Measurements from ENCODE around the gene PKD1.
A peak's percentile ranks its signal among the peaks of the same experiment; 100 is the strongest.

PKD1 gene

GRCh38 chr16:2165861-2166260 is 30.2 kb upstream of the PKD1 start:
- Histone ChIP-seq H3K36me3 (ENCODE audit: control insufficient read depth in 2 of 2, insufficient read depth in 1 of 2, low read length in 2 of 2) (peaks cover 0 to 32% of the 10 kb centered on the region in 2 experiments; a peak in 2 of 3 replicates), H3K4me1 (ENCODE audit: control insufficient read depth, insufficient read depth, low read length) (no peaks in the 10 kb centered on the region), H3K27ac (ENCODE audit: extremely low read depth, low read depth, low read length) (no peak overlapping the region), H3K4me3 (ENCODE audit: low read depth, low read length) (no peak overlapping the region), H3K9me3 (ENCODE audit: control insufficient read depth, insufficient read depth, low read depth, low read length) (no peaks in the 10 kb centered on the region)
- ChIA-PET CTCF (interaction anchor here (0.6 to 0.8 kb wide), 2 partner anchors 26 to 29 kb away, joined by 5 to 6 read pairs; no protein-coding TSS in a partner anchor), POLR2A (no interaction called here)
- no peak for TF ChIP-seq ZNF174 (tag by site-specific recombination; IDR thresholded peaks at IDR 0.05)
- TF ChIP-seq ZSCAN23 (tag by site-specific recombination; IDR thresholded peaks at IDR 0.05): no peak
- no peak for TF ChIP-seq IKZF3 (tag by site-specific recombination; IDR thresholded peaks at IDR 0.05)
- TF ChIP-seq ATF2 (tag by site-specific recombination; IDR thresholded peaks at IDR 0.05; ENCODE audit: low read depth): no peak
- TF ChIP-seq ZNF292 (tag by site-specific recombination; IDR thresholded peaks at IDR 0.05; ENCODE audit: borderline replicate concordance, low read depth): no peak
- TF ChIP-seq INSM2 (tag by site-specific recombination; IDR thresholded peaks at IDR 0.05): no peak
- TF ChIP-seq HIC1 (tag by site-specific recombination; IDR thresholded peaks at IDR 0.05): 0 out of 2 replicates have a peak, but pooled peaks have one; percentile 16
- no peak for TF ChIP-seq ZNF398 (tag by site-specific recombination; IDR thresholded peaks at IDR 0.05)

GRCh38 chr16:2163211-2163881 is 27.6 kb upstream of the PKD1 start:
- Histone ChIP-seq H3K36me3 (ENCODE audit: control insufficient read depth in 2 of 2, insufficient read depth in 1 of 2, low read length in 2 of 2) (peaks cover 0 to 29% of the 10 kb centered on the region in 2 experiments; a peak in 2 of 3 replicates), H3K4me3 (ENCODE audit: low read depth, low read length) (no peak overlapping the region), H3K9me3 (ENCODE audit: control insufficient read depth, insufficient read depth, low read depth, low read length) (no peaks in the 10 kb centered on the region), H3K4me1 (ENCODE audit: control insufficient read depth, insufficient read depth, low read length) (no peaks in the 10 kb centered on the region), H3K27ac (ENCODE audit: extremely low read depth, low read depth, low read length) (no peak overlapping the region)
- ChIA-PET POLR2A (interaction anchor here (1.4 kb wide), 1 partner anchor 8 kb away, joined by 9 read pairs; the partner anchor contains the start of gene TRAF7), CTCF (no interaction called here)
- no peak for TF ChIP-seq ZNF558 (tag by site-specific recombination; IDR thresholded peaks at IDR 0.05)
- no peak for TF ChIP-seq ZNF654 (tag by site-specific recombination; IDR thresholded peaks at IDR 0.05; ENCODE audit: low read depth)
- TF ChIP-seq ZNF112 (tag by site-specific recombination; IDR thresholded peaks at IDR 0.05): no peak
- TF ChIP-seq KLF1 (tag by site-specific recombination; IDR thresholded peaks at IDR 0.05): peak; percentile 85
- no peak for TF ChIP-seq SP2 (tag by site-specific recombination; IDR thresholded peaks at IDR 0.05)
- TF ChIP-seq SCRT2 (tag by site-specific recombination; IDR thresholded peaks at IDR 0.05): no peak
- no peak for TF ChIP-seq ZNF561 (tag by site-specific recombination; IDR thresholded peaks at IDR 0.05; ENCODE audit: borderline replicate concordance)
- TF ChIP-seq ZNF416 (tag by site-specific recombination; IDR thresholded peaks at IDR 0.05): no peak
